HPDE6-E6E7 (cell line): ENCODE data around the gene C1QTNF12.

Experiments used
- DNase-seq: peaks from one replicate; pipeline ENCODE4 v3.0.0; 2011; ENCODE audit warnings: missing footprints; ENCODE audit errors: extremely low spot score

Gene C1QTNF12

GRCh38 chr1:1240822-1241587 is 5.5 kb downstream of the C1QTNF12 start:
- DNase-seq, result no peak

- no peak for DNase-seq
These were observed 6.2 kb downstream of the C1QTNF12 start for GRCh38 chr1:1240348-1240732.

- DNase-seq, result no peak
These were observed 6.7 kb downstream of the C1QTNF12 start for GRCh38 chr1:1239614-1240347.

GRCh38 chr1:1239227-1239613 is 7.3 kb downstream of the C1QTNF12 start:
- DNase-seq, result no peak

GRCh38 chr1:1238702-1239178 is 7.8 kb downstream of the C1QTNF12 start:
- no peak for DNase-seq

- DNase-seq, result no peak
These were observed 8.4 kb downstream of the C1QTNF12 start for GRCh38 chr1:1237874-1238701.

- DNase-seq, result no peak
These were observed 9.3 kb downstream of the C1QTNF12 start for GRCh38 chr1:1236945-1237873.

GRCh38 chr1:1236176-1236763 is 10.3 kb downstream of the C1QTNF12 start:
- no peak for DNase-seq

GRCh38 chr1:1235016-1235744 is 11.3 kb downstream of the C1QTNF12 start:
- no peak for DNase-seq

GRCh38 chr1:1234180-1234808 is 12.2 kb downstream of the C1QTNF12 start:
- no peak for DNase-seq

- DNase-seq, result no peak
These were observed 13.0 kb downstream of the C1QTNF12 start for GRCh38 chr1:1233567-1233892.

GRCh38 chr1:1232796-1233566 is 13.5 kb downstream of the C1QTNF12 start:
- no peak for DNase-seq

- DNase-seq, result no peak
These were observed 14.2 kb downstream of the C1QTNF12 start, which contains the start of gene B3GALT6 for GRCh38 chr1:1232208-1232795. B3GALT6 (plus strand) TSS chr1:1232237; CDS start chr1:1232279, 42 bp downstream.

GRCh38 chr1:1231400-1232207 is 14.9 kb downstream of the C1QTNF12 start, which contains the start of gene SDF4:
SDF4 (minus strand) TSS chr1:1232001; CDS start chr1:1228772, 3,229 bp downstream.
- peak; percentile 99 for DNase-seq

GRCh38 chr1:1230656-1231399 is 15.7 kb downstream of the C1QTNF12 start:
- no peak for DNase-seq

- DNase-seq, result no peak
These were observed 16.8 kb downstream of the C1QTNF12 start for GRCh38 chr1:1229770-1230169.
